NCI-H2196 treated with DMSO at 0.1 percent for 48 hours (cell line): ENCODE data around the gene LY6G5B.

Source experiments
- DNase-seq: peaks from one replicate; lab custom pipeline; 2025; ENCODE audit not compliant: unreplicated experiment; lab: John Stamatoyannopoulos, UW

Gene LY6G5B

DNA sequence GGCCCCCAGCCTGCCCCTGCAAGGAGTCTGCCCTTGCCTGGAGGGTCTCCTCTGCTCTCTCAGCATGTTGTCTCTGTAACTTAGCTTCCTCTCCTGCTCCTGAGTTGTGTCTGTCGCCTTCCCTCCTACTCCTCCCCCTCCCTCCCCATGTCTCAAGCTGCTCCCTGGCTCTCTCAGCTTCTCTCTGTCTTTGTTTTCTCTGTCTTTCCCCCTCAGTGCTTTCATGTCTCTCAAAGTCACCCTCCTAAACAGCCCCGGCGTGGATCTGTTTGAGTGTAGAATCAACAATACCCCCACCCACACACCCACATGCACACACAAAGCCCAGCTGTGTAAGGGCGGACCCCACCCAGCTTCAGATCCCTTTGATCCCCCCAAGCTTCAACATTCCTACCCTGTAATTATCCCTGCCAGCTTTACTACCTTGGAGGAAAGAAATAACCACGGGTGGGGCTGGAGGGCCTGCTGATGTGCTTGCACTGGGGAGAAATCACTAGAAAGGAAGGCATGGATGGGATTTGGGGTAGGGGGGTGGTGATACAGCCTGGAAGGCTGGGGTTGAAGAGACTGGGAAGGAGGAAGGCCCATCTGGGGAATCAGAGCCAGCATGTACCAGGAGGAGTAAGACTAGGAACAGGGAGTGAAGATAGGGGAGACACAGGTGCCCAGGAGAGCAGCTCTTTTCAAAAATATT lies 44.4 kb downstream of the LY6G5B start:
- DNase-seq = no peak

DNA sequence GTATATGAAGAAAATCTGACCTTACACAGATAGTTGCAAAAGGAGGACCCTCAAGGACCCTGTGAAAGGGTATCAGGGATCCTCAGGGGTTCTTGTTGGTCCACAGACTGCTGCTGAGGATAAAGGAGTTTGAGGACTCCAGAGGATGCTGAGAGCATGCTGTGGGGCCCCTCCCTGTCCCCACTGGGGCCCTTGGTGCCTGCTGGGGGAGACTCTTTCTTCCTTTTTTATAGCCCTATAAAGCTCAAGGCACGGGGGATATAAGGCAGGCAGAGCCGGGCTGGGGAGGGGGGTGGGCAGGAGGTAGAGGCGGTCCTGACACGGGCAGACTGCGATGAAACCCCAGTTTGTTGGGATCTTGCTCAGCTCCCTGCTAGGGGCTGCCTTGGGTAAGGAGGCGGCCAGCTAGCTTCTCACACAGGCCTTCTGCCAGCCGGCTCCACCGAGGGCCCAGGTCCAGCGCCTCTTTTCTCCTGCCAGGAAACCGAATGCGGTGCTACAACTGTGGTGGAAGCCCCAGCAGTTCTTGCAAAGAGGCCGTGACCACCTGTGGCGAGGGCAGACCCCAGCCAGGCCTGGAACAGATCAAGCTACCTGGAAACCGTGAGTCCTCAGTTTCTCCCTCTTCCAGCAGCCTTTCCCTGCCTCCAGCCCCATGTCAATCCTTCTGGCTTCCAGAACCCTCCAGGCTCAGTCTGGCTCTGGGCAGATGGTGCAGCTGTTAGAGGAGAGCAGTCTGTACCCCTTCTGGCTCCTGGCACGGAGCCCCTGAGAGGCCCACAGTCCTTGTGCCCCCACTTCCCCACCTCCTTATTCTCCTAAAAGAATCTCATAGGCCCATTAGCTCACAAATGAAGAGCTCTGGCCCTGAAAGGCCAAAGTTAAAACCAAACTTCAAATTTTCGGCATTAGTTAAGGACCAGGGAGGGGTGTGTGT lies 45.5 kb downstream of the LY6G5B start, which contains the start of gene LY6G6D:
Gene LY6G6D, plus strand, starts transcription at position 327 of the 937 bp plus-strand sequence. Its CDS starts 8 bp downstream, at position 335.
- DNase-seq = no peak

DNA sequence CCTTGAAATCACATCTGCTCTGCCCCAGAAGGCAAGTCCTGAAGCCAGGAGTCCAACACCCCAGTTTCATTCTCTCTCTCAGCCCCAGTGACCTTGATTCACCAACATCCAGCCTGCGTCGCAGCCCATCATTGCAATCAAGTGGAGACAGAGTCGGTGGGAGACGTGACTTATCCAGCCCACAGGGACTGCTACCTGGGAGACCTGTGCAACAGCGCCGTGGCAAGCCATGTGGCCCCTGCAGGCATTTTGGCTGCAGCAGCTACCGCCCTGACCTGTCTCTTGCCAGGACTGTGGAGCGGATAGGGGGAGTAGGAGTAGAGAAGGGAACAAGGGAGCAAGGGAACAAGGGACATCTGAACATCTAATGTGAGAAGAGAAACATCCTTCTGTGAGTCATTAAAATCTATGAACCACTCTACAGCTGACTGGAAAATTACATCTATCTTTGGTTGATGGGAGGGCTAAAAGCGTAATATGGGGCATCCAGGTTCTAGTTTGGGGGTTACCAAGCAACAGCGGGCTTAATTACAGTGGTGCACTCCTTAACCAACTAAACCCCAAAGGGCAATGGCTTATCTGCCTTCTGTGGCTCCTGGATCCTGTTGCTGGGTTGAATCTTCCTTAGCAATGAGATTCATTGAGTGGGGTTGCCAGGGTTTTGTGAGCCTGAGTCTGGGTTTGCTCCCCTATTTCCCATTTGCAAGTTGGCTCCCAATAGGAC lies 47.9 kb downstream of the LY6G5B start:
- DNase-seq = no peak

DNA sequence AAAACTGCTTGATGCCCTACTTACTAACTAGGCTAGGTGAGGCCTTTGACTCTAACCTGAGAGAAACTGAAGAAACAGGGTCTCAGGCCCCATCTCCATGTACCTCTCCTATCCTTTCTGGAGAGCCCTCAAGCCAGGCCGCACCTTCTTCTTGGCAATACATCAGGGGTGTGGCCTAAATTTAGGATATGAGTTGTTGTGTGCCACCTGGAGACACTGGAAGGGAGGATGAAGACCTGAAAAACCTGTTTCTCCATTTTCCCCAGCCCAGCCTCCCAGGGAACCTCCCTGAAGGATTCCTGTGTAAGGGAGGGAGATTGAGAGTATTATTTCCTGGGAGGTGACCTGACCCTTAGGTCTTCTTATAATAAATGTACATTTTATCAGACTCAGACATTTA lies 48.5 kb downstream of the LY6G5B start:
- peak; percentile 34 for DNase-seq

GRCh38 chr6:31719001-31719400 lies 49.2 kb downstream of the LY6G5B start:
- DNase-seq = no peak

DNA sequence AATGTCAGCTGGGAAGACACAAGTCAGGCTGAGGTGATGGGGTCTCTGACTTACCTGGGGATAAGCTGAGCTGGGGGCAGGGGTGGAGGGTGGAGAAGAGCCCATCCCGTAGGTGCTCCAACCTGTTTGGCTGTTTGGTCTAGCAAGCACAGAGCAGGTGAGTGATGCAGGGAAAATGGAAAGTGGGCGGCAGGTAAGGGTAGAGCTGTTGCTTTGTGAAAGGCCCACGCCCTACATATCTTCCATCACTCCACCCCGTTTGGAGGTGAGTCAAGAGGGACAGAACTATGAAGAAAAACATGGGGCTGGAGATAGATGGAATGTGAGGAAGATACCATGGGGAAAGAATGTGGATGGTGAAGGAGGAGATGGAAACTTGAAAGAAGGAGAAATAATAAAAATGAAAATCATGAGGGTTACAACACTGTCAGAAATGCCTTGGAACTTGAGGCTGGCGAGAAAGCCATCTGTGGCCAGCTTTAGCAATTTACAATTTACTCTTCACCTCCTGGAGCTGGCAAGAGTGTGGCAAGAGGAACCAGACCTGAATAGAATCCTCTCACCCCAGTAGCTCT lies 50.5 kb downstream of the LY6G5B start:
- no peak for DNase-seq

DNA sequence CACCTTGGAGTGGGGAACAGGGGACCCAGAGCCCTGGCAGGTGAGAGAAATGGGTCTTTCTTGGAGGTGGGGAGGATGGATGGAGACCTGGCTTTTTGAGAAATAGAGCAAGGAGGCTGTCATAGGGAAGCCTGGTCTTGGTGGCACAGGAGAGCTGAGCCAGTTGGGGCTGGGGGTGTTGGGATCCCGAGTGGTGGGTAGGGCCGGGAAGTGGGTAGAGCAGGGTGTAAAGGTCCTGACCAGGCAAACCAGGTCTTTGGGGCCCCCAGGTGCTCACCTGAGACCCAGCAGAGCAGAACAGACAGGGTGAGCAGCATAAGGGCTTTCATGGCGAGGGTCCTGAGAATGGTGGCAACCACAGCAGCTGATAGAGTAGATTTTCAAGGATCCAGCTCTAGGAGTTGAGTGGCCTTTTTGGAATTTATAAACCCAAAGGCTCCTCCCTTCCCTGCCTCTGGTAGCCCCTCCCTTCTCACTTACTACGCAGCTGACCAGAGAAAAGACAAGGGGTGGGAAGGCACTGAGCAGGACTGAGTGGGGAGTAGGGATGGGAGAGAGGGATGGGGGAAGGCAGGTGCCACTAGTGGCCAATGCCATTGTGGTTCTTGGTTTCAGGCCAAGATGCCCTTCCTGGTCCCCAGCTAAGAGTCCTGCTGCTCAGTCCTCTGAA lies 51.7 kb downstream of the LY6G5B start, which contains the start of gene LY6G6C:
Gene LY6G6C, minus strand, starts transcription at position 396 of the 670 bp plus-strand sequence. Its CDS starts 67 bp downstream, at position 329.
- DNase-seq = no peak

DNA sequence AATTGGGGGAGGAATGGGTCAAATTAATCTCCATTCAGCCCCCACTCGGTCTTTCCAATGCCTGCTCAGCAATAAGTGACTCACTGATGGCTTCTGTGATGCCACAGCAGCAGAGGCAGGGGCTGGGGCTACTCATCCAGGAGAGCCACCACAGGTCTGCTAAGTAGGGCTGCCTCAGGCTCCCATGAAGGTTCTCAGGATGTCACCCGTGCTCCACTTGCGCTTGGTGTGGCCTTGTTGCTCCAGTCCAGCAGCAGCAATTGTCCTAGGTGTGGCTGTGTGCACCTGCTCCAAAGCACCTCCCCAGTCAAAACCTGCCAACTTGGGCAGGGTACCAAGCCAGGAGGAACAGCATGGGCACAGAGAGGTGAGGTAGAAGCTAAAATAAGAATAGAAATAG lies 52.4 kb downstream of the LY6G5B start:
- DNase-seq = no peak
